Measurements from ENCODE around the gene PHKG2. TPM values are rescaled to one million over a fixed set of nuclear protein-coding genes. Genes with fewer than 3 reads are reported as not detected.

Gene PHKG2
- polyA plus RNA-seq, 2 of the 4 experiments (the other 2 are of a cell fraction) = 28.0 to 37.3 TPM

DNA sequence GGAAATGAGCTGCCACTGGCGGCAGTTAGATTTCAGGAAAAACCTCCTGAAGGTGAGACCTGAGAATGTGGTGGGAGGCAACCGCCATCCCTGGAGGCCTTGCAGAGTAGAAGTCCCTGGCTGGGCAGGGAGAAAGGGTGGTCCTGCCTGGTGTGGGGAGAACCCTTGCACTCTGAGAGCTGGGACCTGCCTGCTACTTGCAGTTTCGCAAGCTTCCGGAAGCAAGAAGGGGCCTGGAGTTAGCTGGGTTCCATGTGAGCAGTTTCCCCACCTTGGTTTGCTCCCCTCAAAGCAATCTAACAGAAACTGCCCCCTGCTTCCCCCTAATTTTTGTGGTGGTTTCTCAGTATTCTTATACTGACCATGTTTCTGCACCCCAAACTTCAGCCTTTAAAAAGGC, 32.3 kb downstream of the PHKG2 start:
- TF ChIP-seq, protein P1, sequence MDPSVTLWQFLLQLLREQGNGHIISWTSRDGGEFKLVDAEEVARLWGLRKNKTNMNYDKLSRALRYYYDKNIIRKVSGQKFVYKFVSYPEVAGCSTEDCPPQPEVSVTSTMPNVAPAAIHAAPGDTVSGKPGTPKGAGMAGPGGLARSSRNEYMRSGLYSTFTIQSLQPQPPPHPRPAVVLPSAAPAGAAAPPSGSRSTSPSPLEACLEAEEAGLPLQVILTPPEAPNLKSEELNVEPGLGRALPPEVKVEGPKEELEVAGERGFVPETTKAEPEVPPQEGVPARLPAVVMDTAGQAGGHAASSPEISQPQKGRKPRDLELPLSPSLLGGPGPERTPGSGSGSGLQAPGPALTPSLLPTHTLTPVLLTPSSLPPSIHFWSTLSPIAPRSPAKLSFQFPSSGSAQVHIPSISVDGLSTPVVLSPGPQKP (IDR thresholded peaks at IDR 0.05; ENCODE audit: low read depth, low read length) = no peak
- TF ChIP-seq CBX2 (IDR thresholded peaks at IDR 0.05; ENCODE audit: borderline replicate concordance, low read depth) = no peak
- TF ChIP-seq RFX5 (IDR thresholded peaks at IDR 0.05) = no peak
- Histone ChIP-seq H3K9me3 (no peaks in the 10 kb centered on the region), H3K4me1 (peaks cover 15% of the 10 kb centered on the region), H3K4me3 (no peak overlapping the region), H3K27ac (no peak overlapping the region), H3K4me2 (no peak overlapping the region)
- POLR2A ChIA-PET = interaction anchor here (1.1 kb wide), 1 partner anchor 25 kb away, joined by 3 read pairs; no protein-coding TSS in a partner anchor
- FAIRE-seq (no peak), DNase-seq (ENCODE audit: low read depth in 1 of 2, low spot score in 1 of 2) (no peak), ATAC-seq (no peak)
- WGBS (ENCODE audit: missing lambda C conversion rate) = 85% methylated on average over 4 of the region's 4 CpGs
- CTCF ChIA-PET = interaction anchor here (0.5 to 1.5 kb wide), 3 partner anchors 25 to 136 kb away, joined by 3 to 6 read pairs (median 5); no protein-coding TSS in a partner anchor

DNA sequence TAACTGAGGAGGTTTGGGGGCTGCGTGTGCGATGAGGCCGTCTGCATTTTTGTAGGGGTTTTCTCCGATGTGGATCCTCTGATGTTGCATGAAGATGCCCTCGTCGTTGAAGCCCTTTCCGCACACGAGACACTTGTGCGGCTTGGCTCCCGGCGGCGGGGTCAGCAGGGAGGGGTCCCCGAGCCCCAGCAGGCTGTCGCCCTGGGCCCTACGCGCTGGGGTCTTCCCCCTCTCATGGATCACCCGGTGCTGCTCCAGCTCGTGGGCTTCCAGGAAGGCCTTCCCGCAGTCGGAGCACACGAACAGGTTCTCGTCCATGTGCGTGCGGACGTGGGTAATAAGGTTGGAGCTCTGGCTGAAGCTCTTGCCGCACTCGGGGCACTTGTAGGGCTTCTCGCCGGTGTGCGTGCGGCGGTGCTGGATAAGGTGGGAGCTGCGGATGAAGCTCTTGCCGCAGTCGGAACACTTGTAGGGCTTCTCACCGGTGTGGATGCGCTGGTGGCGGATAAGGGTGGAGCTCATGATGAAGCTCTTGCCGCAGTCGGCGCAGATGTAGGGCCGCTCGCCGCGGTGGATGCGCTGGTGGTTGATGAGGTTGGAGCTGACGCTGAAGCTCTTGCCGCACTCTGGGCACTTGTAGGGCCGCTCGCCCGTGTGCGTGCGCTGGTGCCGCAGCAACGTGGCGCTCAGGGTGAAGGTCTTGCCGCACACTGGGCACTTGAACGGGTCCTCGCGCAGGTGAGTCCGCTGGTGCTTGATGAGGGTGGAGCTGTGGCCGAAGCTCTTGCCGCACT, 34.5 kb downstream of the PHKG2 start:
- no peak overlapping the region for H3K27ac ChIP-seq
- CTCF ChIA-PET = interaction anchor here (0.5 to 4.8 kb wide), 10 partner anchors 10 to 360 kb away, joined by 3 to 34 read pairs (median 3); no protein-coding TSS in a partner anchor
- H3K4me2 ChIP-seq = no peak overlapping the region
- 95% methylated on average over 56 of the region's 63 CpGs for WGBS (ENCODE audit: missing lambda C conversion rate)
- no peaks in the 10 kb centered on the region for H3K9me3 ChIP-seq
- H3K4me1 ChIP-seq = peaks cover 13% of the 10 kb centered on the region
- no peak for ATAC-seq
- TF ChIP-seq KDM1A (IDR thresholded peaks at IDR 0.05; ENCODE audit: low read depth) (no peak), JUN (IDR thresholded peaks at IDR 0.05) (peak in 1 of 2 experiments; percentile 6; a peak in 1 of 5 replicates)
- POLR2A ChIA-PET = interaction anchor here (0.6 to 2.5 kb wide), 3 partner anchors 8 to 40 kb away, joined by 3 to 10 read pairs (median 5); no protein-coding TSS in a partner anchor
- no peak for FAIRE-seq
- DNase-seq (ENCODE audit: low read depth in 1 of 2, low spot score in 1 of 2) = no peak
- no peak overlapping the region for H3K4me3 ChIP-seq

DNA sequence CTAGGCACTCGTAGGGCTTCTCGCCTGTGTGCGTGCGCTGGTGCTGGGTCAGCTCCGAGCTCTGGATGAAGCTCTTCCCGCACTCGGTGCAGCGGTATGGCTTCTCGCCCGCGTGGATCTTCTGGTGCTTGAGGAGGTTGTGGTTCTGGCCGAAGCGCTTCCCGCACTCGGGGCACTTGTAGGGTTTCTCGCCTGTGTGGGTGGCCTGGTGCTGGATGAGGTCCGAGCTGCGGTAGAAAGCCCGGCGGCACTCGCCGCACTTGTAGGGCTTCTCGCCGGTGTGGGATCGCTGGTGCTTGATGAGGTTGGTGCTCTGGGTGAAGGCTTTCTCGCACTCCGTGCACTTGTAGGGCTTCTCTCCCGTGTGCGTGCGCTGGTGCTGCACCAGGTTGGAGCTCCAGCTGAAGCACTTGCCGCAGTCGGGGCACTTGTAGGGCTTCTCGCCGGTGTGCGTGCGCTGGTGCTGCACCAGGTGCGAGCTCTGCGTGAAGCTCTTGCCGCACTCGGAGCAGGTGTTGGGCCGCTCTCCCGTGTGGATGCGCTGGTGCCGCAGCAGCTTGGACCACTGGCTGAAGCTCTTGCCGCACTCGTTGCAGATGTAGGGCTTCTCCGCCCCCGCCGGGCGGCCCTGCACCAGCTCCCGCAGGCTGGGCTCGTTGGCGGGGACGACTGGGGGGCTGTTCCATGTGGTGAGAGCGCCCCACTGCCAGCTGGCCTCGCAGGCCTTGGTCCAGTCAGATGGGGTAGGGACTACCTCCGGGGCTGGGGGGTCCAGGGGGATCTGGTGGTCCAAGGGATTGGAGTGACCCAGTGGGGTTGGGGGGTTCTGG, 35.3 kb downstream of the PHKG2 start:
- FAIRE-seq (no peak), DNase-seq (ENCODE audit: low read depth in 1 of 2, low spot score in 1 of 2) (no peak), ATAC-seq (no peak)
- Histone ChIP-seq H3K4me2 (no peak overlapping the region), H3K4me3 (no peak overlapping the region), H3K4me1 (peaks cover 17% of the 10 kb centered on the region), H3K9me3 (no peaks in the 10 kb centered on the region), H3K27ac (no peak overlapping the region)
- 97% methylated on average over 40 of the region's 57 CpGs for WGBS (ENCODE audit: missing lambda C conversion rate)
- TF ChIP-seq CBX8 (IDR thresholded peaks at IDR 0.05) (no peak), HOXB13 (CRISPR knock-in tag; IDR thresholded peaks at IDR 0.05; ENCODE audit: low read depth) (no peak), ESRRA (IDR thresholded peaks at IDR 0.05; ENCODE audit: borderline replicate concordance, low read length) (no peak), SREBF2 (IDR thresholded peaks at IDR 0.05) (no peak), POLR2A (IDR thresholded peaks at IDR 0.05; ENCODE audit: low read length) (no peak), RARB (CRISPR knock-in tag; IDR thresholded peaks at IDR 0.05) (no peak), KDM1A (IDR thresholded peaks at IDR 0.05; ENCODE audit: low read depth) (no peak), HOXB5 (CRISPR knock-in tag; IDR thresholded peaks at IDR 0.05) (no peak), FOSB (CRISPR knock-in tag; IDR thresholded peaks at IDR 0.05) (no peak), HOXA7 (CRISPR knock-in tag; IDR thresholded peaks at IDR 0.05) (no peak), CHD2 (IDR thresholded peaks at IDR 0.05; ENCODE audit: low read length, partially characterized antibody) (no peak), MYC (IDR thresholded peaks at IDR 0.05; ENCODE audit: borderline replicate concordance, low read length) (no peak)
- TF ChIP-seq, protein P2, sequence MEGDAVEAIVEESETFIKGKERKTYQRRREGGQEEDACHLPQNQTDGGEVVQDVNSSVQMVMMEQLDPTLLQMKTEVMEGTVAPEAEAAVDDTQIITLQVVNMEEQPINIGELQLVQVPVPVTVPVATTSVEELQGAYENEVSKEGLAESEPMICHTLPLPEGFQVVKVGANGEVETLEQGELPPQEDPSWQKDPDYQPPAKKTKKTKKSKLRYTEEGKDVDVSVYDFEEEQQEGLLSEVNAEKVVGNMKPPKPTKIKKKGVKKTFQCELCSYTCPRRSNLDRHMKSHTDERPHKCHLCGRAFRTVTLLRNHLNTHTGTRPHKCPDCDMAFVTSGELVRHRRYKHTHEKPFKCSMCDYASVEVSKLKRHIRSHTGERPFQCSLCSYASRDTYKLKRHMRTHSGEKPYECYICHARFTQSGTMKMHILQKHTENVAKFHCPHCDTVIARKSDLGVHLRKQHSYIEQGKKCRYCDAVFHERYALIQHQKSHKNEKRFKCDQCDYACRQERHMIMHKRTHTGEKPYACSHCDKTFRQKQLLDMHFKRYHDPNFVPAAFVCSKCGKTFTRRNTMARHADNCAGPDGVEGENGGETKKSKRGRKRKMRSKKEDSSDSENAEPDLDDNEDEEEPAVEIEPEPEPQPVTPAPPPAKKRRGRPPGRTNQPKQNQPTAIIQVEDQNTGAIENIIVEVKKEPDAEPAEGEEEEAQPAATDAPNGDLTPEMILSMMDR (IDR thresholded peaks at IDR 0.05) = no peak
- TF ChIP-seq, protein P3, sequence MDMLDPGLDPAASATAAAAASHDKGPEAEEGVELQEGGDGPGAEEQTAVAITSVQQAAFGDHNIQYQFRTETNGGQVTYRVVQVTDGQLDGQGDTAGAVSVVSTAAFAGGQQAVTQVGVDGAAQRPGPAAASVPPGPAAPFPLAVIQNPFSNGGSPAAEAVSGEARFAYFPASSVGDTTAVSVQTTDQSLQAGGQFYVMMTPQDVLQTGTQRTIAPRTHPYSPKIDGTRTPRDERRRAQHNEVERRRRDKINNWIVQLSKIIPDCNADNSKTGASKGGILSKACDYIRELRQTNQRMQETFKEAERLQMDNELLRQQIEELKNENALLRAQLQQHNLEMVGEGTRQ (IDR thresholded peaks at IDR 0.05) = no peak
- TF ChIP-seq, protein P4, sequence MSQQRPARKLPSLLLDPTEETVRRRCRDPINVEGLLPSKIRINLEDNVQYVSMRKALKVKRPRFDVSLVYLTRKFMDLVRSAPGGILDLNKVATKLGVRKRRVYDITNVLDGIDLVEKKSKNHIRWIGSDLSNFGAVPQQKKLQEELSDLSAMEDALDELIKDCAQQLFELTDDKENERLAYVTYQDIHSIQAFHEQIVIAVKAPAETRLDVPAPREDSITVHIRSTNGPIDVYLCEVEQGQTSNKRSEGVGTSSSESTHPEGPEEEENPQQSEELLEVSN (IDR thresholded peaks at IDR 0.05; ENCODE audit: borderline replicate concordance, low read depth) = no peak
- TF ChIP-seq, protein P5, sequence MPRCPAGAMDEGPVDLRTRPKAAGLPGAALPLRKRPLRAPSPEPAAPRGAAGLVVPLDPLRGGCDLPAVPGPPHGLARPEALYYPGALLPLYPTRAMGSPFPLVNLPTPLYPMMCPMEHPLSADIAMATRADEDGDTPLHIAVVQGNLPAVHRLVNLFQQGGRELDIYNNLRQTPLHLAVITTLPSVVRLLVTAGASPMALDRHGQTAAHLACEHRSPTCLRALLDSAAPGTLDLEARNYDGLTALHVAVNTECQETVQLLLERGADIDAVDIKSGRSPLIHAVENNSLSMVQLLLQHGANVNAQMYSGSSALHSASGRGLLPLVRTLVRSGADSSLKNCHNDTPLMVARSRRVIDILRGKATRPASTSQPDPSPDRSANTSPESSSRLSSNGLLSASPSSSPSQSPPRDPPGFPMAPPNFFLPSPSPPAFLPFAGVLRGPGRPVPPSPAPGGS (IDR thresholded peaks at IDR 0.05) = no peak
- ChIA-PET POLR2A (interaction anchor here (0.6 to 2.5 kb wide), 3 partner anchors 8 to 39 kb away, joined by 3 to 10 read pairs (median 5); no protein-coding TSS in a partner anchor), CTCF (interaction anchor here (0.5 to 4.8 kb wide), 7 partner anchors 9 to 170 kb away, joined by 3 to 34 read pairs (median 4); no protein-coding TSS in a partner anchor)

Data from A549 (cell line).